Breast epithelium (tissue), 4 donors: ENCODE data around the gene HSPBAP1. TPM values are rescaled to one million over a fixed set of nuclear protein-coding genes. Genes with fewer than 3 reads are reported as not detected.

Source experiments
- DNase-seq, 2 donors: peaks; one replicate each; pipeline ENCODE4 v3.0.0-alpha.2; 2019; ENCODE audit warnings: low spot score in 2 of 2
- H3K27ac ChIP-seq, 2 donors: fragments of 200-600 bp; sonication (generic) in 1 of 2; one replicate each; pipeline ENCODE4 v1.5.1; 2016 to 2019; ENCODE audit warnings: mild to moderate bottlenecking in 1 of 2
- H3K27me3 ChIP-seq, 2 donors: fragments of 200-600 bp; sonication (generic) in 1 of 2; one replicate each; pipeline versions ENCODE4 v1.5.1 to v1.6.0; 2017 to 2019; ENCODE audit warnings: control low read depth in 1 of 2, mild to moderate bottlenecking in 1 of 2
- H3K36me3 ChIP-seq: fragments of 200-600 bp; one replicate; pipeline ENCODE4 v1.5.1; 2019
- H3K4me1 ChIP-seq, 2 donors: fragments of 200-600 bp; sonication (generic); one replicate each; pipeline ENCODE4 v1.5.1; 2016 to 2019; ENCODE audit warnings: control low read depth in 1 of 2
- H3K4me3 ChIP-seq, 3 donors: fragments of 200-600 bp; sonication (generic); 1 replicate in 2 of 3; 2 replicates in 1 of 3; pipeline ENCODE4 v1.5.1; 2016 to 2019; ENCODE audit warnings: mild to moderate bottlenecking in 3 of 3, moderate library complexity in 2 of 3
- H3K9me3 ChIP-seq, 2 donors: fragments of 200-600 bp; sonication (generic) in 1 of 2; one replicate each; pipeline ENCODE4 v1.5.1; 2016 to 2019; ENCODE audit warnings: control low read depth in 1 of 2
- POLR2A ChIP-seq: fragments of 450-650 bp; IDR thresholded peaks from one replicate; pipeline ENCODE4 v1.6.1; 2016; ENCODE audit warnings: antibody characterized with exemption, mild to moderate bottlenecking, moderate library complexity
- POLR2AphosphoS5 ChIP-seq, 3 donors: sonication (generic); formaldehyde crosslinking; IDR thresholded peaks; one replicate each; pipeline ENCODE4 v1.6.1; 2017; ENCODE audit warnings: antibody characterized with exemption in 3 of 3
- intact Hi-C: fragments of 100-400 bp; cut with DNase I; formaldehyde crosslinking; loops from one replicate; pipeline ENCODE4 v1.15.1; 2023; ENCODE audit warnings: low total_unique reads
- total RNA-seq, 3 donors: library from RNA; depleted of rRNA; stranded (reverse); fragments of >200 nt; gene quantifications; one replicate each; pipeline ENCODE4 v1.1.0, GENCODE V29; 2016
- TF ChIP-seq, protein P1 (sequence below), 3 donors: fragments of 450-650 bp; IDR thresholded peaks; one replicate each; pipeline ENCODE4 v1.5.1; 2016 to 2017; ENCODE audit warnings: antibody characterized with exemption in 3 of 3, mild to moderate bottlenecking in 3 of 3, moderate library complexity in 3 of 3

HSPBAP1 gene
- total RNA-seq, 3 donors from 2014 or later = 11.7 to 18.6 (median 15.7) TPM

GRCh38 chr3:122800706-122801237 is 7.1 kb upstream of the HSPBAP1 start:
- no peaks in the 10 kb centered on the region for H3K9me3 ChIP-seq
- no peak overlapping the region for H3K27ac ChIP-seq
- no peak overlapping the region for H3K4me3 ChIP-seq
- no peaks in the 10 kb centered on the region for H3K36me3 ChIP-seq
- peak in 1 of 2 donors; percentile 49 for DNase-seq
- no peaks in the 10 kb centered on the region for H3K27me3 ChIP-seq
- H3K4me1 ChIP-seq = no peaks in the 10 kb centered on the region
- TF ChIP-seq, protein P1, sequence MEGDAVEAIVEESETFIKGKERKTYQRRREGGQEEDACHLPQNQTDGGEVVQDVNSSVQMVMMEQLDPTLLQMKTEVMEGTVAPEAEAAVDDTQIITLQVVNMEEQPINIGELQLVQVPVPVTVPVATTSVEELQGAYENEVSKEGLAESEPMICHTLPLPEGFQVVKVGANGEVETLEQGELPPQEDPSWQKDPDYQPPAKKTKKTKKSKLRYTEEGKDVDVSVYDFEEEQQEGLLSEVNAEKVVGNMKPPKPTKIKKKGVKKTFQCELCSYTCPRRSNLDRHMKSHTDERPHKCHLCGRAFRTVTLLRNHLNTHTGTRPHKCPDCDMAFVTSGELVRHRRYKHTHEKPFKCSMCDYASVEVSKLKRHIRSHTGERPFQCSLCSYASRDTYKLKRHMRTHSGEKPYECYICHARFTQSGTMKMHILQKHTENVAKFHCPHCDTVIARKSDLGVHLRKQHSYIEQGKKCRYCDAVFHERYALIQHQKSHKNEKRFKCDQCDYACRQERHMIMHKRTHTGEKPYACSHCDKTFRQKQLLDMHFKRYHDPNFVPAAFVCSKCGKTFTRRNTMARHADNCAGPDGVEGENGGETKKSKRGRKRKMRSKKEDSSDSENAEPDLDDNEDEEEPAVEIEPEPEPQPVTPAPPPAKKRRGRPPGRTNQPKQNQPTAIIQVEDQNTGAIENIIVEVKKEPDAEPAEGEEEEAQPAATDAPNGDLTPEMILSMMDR (IDR thresholded peaks at IDR 0.05) = no peak
- TF ChIP-seq POLR2AphosphoS5 (IDR thresholded peaks at IDR 0.05) (no peak), POLR2A (no peak)
- intact Hi-C loops = no loop called here

DNA sequence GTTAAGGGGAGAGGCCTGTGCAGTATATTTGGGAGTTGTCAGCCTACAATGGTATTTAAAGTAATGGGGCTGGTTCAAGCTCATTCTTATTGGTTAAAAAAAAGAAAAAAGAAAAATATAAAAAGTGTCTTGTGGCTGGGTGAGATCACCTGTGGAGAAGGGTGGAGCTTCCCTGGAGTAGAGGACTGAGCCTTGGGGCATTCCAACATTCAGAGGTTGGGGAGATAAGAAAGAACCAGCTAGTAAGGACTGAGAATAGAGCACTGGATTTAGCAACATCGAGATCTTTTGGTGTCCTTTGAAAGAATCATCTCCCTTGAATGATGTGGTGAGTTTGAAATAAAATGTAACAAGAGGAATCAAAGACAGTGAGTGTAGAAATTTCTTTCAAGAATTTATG is 6.4 kb upstream of the HSPBAP1 start:
- H3K4me3 ChIP-seq = no peak overlapping the region
- intact Hi-C loops = no loop called here
- no peaks in the 10 kb centered on the region for H3K27me3 ChIP-seq
- H3K9me3 ChIP-seq = no peaks in the 10 kb centered on the region
- H3K4me1 ChIP-seq = no peaks in the 10 kb centered on the region
- H3K27ac ChIP-seq = no peak overlapping the region
- no peaks in the 10 kb centered on the region for H3K36me3 ChIP-seq
- DNase-seq = no peak
- no peak for TF ChIP-seq POLR2A
- no peak for TF ChIP-seq POLR2AphosphoS5 (IDR thresholded peaks at IDR 0.05)
- TF ChIP-seq, protein P1 (IDR thresholded peaks at IDR 0.05) = no peak

GRCh38 chr3:122799322-122799721 is 5.7 kb upstream of the HSPBAP1 start:
- no peak overlapping the region for H3K27ac ChIP-seq
- no peak overlapping the region for H3K4me3 ChIP-seq
- no peaks in the 10 kb centered on the region for H3K27me3 ChIP-seq
- H3K9me3 ChIP-seq = no peaks in the 10 kb centered on the region
- no peaks in the 10 kb centered on the region for H3K4me1 ChIP-seq
- intact Hi-C loops = no loop called here
- no peaks in the 10 kb centered on the region for H3K36me3 ChIP-seq
- DNase-seq = no peak
- TF ChIP-seq, protein P1 (IDR thresholded peaks at IDR 0.05) = no peak
- no peak for TF ChIP-seq POLR2A
- no peak for TF ChIP-seq POLR2AphosphoS5 (IDR thresholded peaks at IDR 0.05)

- DNase-seq = no peak
- TF ChIP-seq POLR2A = no peak
- intact Hi-C loops = no loop called here
- no peaks in the 10 kb centered on the region for H3K27me3 ChIP-seq
- H3K27ac ChIP-seq = no peak overlapping the region
- H3K9me3 ChIP-seq = no peaks in the 10 kb centered on the region
- H3K4me3 ChIP-seq = no peak overlapping the region
- H3K36me3 ChIP-seq = no peaks in the 10 kb centered on the region
- H3K4me1 ChIP-seq = no peaks in the 10 kb centered on the region
These were observed 3.7 kb upstream of the HSPBAP1 start for GRCh38 chr3:122797291-122797690.

GRCh38 chr3:122795674-122796195 is 2.1 kb upstream of the HSPBAP1 start:
- DNase-seq = no peak
- Histone ChIP-seq H3K36me3 (no peaks in the 10 kb centered on the region), H3K9me3 (no peaks in the 10 kb centered on the region), H3K27me3 (no peaks in the 10 kb centered on the region), H3K27ac (peak overlapping the region; percentile 94 to 97), H3K4me3 (peak overlapping the region; percentile 72 to 73 (median 72)), H3K4me1 (no peaks in the 10 kb centered on the region)
- intact Hi-C loops = no loop called here
- TF ChIP-seq POLR2AphosphoS5 (IDR thresholded peaks at IDR 0.05) (no peak), POLR2A (no peak)
- TF ChIP-seq, protein P1 (IDR thresholded peaks at IDR 0.05) = no peak
